Activated effector memory CD4-positive, alpha-beta T cell treated with anti-CD3 and anti-CD28 coated beads, Interleukin-2, amount 50 U/mL, for 16 hours (primary cell): ENCODE data around the gene DGKH.
"Not testable (repeated sequence)": the region's sequence is repeated elsewhere in the genome, so short reads cannot be mapped to it uniquely, and the experiment has no call there.

Source experiments
- DNase-seq: peaks from one replicate; pipeline ENCODE4 v3.0.0-alpha.2; 2020

Gene DGKH

DNA sequence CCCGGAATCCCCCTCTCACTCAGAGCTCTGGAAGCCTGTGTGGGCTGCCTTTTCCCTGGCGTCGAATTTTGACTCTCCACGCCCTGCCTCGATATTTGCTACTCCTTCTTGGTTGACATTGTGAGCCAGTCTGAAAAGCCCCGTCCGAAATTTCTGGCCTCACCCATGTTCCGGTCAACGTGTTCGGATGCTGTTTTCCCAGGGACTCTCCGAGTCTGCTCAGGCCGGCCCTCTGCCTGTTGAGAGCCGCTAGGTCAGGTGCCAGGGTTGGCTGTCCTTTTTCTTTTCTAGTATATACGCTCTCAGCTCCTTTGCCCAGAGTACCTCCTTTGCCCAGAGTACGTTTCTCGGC is 6.8 kb upstream of the DGKH start:
- DNase-seq: no peak

DNA sequence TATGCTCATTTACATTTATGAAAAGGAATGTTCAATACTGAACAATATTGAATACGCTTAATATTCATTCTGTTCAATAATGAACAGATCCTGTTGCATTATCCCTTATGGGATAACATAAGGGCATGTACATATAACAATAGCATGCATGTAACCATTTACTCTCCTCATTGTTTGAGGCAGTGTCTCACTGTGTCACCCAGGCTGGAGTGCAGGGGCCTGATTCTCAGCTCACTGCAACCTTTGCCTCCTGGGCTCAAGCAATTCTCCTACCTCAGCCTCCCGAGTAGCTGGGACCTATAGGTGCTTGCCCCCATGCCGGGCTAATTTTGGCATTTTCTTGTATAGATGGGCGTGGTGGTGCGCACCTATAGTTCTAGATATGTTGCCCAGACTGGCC is 4.8 kb upstream of the DGKH start:
- DNase-seq: no peak

DNA sequence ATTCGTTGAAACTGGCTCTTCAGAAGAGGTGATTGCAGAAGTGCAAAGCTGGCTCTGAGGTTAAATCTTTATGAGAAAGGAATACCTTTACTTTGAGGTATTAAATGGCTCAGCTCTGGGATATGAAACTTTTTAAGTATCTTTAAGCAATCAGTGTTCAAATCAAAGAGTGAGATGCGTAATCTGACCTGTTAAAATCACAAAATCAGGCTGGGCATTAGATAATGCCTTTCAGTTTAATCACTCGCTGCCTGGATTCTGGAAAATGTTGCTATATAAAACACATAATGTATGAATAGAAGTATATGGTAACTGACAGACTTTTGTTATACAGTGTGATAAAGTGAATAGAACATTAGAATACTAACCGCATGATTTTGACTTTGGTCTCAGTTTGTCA is 2.0 kb upstream of the DGKH start:
- DNase-seq: no peak

DNA sequence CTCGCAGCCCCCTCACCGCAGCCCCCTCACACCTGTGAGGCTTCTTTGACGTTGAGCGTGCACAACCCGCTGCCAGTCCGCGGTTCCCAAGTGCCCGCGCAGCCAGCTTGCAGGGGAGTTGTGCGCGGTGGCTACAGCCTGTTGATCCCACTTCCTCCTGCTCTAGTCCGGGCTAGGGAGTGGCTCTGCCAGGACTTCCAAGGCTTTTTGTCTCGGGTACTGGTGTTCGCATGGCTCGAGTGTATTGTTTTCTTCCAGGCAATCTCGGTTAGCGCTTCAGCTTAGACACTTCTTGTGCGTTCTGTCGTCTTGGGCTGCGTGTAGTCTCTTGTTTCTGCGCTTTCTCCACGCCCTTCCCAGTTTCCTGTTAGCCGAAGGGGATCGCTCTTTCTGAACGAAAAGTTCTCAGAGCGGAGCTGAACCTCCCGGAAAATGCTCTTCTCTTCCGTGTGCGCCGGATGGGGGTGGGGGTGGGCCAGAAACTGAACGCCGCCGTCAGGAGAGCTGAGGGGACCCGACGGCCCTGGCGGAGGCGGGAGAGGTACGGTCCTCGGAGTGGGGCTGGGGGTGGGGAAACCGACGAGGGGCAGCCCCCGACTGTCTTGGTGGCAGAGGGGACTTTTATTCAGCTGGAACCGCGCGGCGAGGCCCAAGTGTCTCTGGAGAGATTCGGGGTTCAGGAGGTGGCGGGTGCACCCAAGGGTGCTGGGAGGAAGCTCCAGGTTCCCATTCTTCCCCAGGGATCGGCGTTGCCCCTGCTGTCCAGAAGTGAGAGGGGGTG is 697 bp upstream of the DGKH start:
- DNase-seq: peak; percentile 77

DNA sequence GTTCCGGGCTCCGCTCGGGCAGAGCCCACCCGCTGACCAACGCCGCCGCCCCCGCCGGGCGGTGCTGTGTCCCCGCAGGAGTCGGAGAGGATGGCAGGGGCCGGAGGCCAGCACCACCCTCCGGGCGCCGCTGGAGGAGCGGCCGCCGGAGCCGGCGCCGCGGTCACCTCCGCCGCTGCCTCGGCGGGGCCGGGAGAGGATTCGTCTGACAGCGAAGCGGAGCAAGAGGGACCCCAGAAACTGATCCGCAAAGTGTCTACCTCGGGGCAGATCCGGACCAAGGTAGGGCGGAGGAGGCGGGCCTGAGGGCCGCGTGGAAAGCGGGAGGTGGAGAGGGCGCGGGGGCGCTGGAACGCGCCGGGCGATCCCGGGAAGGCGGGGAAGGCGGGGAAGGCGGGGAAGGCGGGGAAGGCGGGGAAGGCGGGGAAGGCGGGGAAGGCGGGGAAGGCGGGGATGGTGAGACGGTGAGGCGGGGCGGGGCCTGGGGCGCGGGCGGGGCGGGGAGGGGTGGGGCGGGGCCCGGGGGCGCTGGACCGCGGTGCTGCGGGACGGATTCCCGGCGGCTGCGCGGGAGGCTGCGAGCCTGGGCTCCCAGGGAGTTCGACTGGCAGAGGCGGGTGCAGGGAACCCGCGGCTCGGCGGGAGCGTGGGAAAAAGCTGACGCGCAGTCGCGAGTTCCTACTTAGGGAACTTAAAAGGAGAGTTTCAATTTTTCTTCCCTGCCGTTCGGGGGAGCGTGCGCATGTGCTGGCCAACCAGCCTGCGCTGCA is 421 bp downstream of the DGKH start:
- peak; percentile 89 for DNase-seq

DNA sequence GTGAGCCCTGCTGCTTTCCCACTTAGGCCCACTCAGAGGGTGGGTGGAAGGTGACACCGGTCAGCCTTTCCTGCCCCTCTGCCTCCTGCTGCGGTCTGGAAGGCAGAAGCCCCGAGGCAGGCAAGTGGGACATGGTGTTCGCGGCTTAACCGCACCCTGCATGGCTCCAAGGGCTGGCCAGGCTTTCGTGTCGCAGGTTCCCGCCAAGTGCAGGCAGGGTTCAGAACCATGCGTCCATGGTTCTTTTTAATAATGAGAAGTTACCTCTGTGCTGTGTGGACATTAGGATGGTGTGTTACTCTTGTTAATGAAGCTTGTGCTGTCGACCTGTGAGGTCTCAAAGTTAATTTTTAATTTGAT is 986 bp downstream of the DGKH start:
- DNase-seq: no peak

DNA sequence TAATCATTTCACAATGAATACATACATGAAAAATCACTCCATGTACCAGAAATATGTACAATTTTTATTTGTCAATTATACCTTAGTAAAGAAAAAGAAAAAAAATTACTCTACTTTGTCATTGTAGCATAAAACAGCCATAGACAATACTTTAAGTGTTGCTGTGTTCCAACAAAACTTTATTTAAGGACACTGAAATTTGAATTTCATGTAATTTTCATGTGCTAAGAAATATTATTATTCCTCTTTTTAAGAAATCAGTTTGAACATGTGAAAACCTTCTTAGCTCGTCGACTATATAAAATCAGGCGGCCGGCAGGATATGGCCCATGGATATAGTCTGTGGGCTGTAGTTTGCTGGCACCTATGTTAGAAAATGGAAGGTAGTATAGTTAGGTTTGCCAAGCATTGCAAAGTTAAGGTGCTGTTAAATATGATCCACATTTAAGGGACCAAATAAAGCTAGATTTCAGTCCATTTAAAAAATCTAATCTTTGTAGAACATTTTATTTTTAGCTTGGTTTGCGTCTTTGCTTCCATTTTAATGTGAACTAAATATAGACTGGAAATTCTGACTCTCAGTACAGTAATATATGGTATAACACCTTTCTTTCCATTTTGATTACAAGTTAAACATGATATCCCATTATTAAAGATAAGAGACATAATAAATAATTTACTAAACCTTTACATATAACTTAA is 6.5 kb downstream of the DGKH start:
- DNase-seq: no peak

DNA sequence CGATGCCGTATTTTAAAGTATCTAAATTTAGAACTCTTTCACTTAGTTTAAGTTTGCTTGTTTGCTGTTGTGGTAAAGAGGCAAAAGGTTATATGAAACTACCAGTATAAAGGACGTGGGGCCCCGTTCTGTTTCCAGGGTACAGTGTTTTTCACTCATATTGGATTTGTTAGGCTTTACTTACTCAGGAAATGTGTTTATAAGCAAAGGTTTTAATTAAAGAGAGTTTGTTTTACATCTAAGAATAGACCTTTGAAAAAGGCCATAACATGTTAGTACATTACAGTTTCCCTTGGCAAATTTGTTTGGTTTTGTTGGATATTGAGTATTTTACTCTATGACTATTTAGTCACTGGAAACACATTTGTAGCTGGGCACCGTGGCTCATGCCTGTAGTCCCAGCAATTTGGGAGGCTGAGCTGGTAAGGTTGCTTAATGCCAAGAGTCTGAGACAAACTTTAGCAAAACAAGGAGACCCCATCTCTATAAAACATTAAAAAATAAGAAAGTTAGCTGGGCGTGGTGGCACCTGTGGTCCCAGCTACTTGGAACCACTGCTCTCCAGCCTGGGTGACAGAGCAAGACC is 7.1 kb downstream of the DGKH start:
- no peak for DNase-seq

DNA sequence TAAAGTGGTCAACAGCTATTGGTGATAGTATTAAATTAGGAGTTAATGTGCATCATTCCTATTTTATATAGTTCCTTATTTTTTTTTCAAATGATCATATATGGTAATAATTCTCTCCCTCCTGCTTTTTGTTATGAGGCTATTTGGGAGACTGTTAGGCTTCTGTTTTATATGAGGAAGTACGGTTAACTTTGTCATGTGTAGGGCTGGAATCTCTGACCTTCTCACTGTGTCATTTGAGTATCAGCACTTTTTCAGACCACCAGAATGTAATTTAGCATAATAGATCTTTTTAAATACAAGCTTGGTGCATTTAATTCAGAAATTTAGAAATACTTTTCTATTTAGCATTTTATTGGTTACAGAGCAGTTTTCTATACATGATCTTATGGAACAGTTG is 7.7 kb downstream of the DGKH start:
- no peak for DNase-seq

DNA sequence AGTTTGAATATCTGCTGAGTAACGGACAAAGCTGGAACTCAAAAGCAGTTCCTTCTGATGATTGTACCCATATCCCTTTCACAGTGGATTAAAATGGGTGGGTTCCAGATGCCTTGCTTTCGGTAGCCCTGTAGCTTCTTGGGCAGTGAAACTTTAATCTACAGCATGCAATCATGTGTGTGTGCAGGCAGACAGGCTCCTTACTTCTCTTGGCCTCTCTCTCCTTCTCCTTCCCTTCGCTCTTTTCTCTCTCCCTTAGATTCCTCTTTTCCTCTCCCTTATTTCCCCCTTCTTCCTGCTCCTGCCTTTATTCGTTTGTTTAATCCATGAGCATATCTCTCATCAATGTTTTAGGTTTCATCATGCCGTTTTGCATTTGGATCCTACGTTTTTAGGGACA is 8.1 kb downstream of the DGKH start:
- no peak for DNase-seq

DNA sequence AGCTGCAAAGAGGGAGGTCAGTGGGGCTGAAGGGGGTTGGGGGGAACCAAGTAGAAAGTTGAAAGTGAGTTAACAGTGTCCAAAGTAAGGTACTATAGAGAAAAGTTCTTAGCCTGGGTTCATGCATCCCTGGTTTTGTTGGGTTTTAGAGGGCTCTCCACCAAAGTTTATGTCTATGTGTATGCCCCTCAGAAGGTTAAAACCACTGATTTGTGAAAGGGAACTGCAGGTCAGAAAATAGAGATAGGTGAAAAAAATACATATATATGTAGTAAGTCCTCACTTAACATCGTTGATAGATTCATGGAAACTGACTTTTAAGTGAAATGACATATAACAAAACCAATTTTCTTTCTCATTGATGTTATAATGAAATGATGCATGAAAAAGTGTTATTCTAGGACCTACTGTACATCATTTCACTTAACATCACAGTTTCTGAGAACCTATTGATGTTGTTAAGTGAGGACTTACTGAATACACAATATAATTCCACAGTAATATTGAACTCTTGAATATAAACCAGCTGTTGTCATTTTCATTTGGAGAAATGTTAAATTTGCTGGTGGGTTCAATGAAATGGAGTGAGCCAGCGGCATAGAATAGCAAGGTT is 9.6 kb downstream of the DGKH start:
- DNase-seq: no peak

DNA sequence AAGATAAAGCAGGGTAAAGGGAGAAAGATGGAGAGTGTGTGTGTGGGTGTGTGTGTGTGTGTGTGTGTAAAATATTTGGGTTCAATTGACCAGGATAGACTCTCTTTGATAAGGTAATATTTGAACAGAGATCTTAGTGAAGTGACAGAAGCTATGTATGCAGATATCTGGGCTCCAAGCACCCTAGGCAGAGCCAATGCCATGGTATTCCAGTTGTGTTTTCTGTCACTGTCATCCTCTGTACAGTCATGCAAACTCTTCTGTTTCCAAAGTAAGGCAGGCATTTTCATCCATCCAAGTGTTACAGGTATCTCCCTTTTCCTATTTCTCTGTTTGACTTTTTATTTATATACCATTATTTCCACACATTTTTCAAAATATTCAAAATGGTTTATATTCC is 13.5 kb downstream of the DGKH start:
- no peak for DNase-seq

DNA sequence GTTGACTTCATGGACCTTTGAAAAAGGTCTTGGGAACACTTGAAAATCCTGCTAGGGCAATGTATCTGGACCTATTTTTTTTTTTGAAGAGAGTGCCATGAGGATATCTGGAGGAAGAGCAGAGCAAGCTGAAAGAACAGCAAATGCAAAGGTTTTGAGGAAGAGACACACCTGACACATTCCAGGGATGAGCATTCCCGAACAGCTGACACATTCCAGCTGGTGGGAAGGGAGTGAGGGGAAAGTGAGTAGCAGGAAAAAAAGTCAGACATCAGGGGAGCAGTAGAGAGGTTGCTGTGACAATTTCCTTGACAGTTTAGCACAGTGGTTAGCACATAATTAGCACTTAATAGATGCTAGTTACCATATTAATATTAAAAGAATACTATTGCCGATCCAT is 14.7 kb downstream of the DGKH start:
- no peak for DNase-seq

DNA sequence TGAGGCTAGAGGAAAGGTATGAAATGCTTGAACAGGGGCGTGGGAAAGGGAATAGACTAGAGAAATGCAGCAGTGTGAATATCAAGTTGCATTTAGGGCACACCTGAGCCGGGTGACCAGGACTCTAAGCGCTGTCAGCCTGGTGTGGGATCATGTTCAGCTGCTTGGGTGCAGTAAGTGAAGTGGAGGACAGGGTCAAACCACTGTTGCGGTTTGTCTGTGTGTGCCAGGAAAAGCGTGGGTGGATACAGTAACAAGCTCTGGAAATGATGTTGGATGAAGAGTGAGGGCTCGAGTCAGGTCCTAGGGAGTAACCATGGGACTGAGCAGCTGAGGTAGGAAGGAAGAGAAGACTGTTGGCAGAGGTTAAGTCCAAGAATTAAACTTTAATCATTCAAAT is 15.8 kb downstream of the DGKH start:
- DNase-seq: no peak

DNA sequence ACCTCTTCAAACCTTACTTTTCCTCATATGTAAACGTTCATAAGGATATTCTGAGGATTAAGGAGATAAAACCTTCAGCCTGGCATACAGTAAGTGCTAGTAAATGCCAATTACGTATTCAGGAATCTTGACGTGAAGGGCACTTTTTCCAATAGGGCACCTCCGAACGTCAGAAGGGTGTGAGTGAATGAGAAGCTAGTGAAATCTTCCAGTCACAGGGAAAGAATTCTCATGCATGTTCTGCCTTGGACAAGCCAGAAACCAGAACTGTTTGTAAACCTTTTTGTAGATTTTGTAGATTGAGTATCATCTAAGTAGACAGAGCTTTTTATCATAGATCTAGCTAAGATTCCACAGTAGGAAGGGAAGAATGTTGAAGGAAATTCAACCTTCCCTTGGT is 16.5 kb downstream of the DGKH start:
- no peak for DNase-seq

DNA sequence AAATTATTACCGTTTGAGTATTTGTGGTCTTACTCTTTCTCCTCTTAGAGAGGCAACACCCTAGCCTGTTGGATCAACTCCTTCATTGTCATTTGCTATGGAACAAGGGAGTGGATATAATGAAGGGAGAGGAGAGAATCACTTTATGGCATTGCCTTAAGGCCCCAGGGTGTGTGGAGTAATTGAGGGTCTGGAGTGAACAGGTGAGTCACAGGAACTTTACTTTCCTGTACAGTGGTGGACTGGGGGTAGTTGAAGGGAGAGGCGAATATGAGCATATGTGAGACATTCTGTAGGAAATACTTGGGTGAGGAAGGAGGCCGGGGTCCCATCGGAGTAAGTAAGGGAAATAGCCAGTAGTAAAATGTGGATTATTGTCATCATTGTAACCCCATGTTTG is 17.0 kb downstream of the DGKH start:
- no peak for DNase-seq

DNA sequence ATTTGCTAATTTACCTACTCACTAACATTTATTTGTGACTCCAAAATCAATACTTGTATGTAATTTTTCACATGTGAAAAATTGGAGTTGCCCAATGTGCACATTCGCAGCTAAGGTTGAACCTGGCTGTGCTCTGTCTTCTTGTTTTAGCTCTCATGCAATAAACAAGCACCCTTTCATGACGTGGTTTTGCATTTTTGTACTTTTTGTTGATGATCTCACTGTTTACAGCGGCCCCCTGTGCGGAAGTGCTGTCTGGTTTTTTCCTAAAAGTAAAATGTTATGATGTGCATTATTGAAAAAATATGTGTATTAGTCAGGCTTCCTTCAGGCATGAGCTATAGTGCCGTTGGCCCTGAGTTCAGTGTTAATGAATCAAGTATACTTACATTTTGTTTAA is 18.1 kb downstream of the DGKH start:
- no peak for DNase-seq

DNA sequence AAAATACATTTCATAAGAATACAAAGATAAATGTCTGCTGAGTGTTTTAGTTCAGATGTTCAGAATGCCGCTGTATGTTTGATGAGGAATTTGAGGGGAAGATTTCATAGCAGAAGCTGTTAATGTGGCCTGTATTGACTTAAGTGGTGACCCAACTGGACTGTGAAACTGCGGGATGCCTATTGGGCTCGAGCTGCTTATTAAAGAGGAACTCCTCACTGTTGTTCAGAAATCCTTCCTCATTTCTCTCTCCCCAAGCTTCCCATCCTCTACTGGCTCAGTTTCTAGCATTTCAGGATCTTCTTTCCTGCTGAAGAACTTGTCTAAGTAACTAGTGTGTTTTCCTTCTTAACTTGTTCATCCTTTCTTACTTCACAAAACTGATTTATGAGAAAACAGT is 20.4 kb downstream of the DGKH start:
- DNase-seq: no peak

DNA sequence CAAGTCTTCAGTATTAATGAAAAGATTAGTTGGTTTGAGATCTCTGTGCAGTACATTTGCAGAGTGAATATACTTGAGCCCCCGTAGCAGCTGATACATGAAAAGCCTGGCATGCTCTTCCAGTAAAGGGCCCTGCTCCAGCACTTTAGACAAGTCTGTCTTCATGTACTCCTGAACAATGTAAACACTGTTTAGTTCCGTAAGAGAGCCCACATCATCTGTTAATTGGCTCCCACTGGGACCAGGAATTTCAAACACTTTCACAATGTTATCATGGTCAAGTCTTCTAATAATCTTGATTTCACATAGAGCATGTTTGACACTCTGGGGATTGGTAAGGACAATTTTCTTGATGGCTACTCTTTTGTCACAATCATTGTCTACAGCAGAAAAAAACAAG is 22.2 kb downstream of the DGKH start:
- DNase-seq: not testable (repeated sequence)

DNA sequence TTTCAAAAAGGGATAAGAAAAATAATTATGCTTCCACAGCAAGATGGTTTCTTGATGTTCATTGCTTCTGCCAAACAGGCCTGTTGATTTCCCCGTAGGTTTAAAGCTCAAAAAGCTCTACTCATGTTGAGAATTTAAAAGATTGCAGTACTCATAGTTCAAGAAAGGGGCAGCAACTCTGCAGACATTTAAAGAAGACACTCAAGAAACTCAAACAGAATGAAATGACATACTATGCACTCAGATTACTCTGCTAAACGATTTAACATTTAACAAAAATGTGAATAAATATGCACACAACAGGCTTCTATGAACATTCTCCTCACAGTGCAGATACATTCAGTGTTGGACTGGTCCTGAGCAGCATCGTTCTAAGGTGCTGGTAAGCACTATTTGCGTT is 22.7 kb downstream of the DGKH start:
- not testable (repeated sequence) for DNase-seq

DNA sequence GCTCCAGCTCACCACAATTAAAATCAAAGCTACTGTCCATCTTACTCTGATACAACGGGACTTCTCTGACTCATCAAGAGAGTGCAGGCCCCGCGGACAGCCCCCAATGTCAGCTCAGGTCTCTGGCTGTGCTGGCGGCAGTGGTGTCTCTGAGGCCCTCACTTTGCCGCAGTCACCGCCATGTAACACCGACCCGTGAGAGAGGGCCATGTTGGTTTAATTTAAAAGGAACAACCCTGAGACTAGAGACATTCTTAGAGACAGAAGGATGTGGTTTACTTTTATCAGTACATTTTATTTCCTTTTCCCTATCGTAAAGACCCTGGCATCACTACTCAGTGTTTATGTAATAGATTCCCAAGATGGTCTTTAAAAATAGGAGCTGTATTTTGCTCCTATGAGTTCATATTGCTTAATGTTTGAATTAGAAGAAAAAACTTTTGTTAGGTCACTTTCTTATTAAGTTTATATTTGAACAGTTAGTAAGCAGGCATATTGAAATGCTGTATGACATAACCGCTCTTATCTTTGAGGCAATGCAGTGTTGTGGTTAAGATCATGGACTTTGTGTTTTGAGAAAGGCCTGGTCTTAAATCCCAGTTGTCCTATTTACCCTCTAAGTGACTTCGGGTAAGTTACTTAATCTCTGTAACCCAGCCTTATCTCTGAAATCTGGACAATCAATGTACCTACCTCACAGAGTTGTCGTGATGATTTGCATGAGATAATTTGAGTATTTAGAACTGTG is 23.4 kb downstream of the DGKH start:
- DNase-seq: no peak

DNA sequence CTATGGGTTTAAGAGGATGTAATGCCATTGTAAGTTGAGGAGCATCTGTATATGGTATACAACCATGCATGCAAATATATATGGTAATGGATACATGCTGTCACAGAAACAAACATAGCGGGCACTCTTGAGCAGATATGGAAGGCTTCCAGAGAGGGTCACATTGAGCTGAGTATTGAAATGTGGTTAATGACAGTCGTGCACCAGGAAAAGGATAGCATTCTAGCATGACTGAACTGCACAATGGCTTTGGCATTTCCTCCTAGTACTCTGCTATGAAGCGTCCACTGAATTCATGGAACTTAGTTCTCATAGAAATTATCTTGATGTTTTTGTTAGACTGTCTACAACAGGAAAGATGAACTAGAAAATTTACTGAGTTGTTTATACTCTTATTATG is 25.2 kb downstream of the DGKH start:
- DNase-seq: no peak

DNA sequence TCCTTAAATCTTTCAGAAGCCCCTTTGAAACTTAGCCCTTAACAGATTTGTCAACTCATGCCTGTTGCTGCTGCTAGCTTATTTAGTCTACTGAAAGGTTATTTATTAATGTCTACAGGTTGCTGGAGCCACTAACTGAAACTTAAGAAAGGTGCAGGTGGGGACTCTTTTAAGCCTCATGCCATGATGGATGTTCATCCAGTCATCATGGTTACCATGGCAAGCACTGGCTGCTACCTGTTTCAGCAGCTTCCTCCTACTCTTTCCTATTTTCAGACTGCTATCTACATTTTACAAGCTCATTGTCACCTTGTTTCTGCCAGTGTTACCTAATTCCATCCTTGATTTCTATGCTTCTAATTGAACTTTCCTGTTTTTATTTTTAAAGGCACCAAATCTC is 27.1 kb downstream of the DGKH start:
- DNase-seq: no peak
